Measurements from ENCODE around the gene OR12D3.

- TF ChIP-seq ZFP3 (CRISPR knock-in tag; IDR thresholded peaks at IDR 0.05) = no peak
- TF ChIP-seq ARNTL (CRISPR knock-in tag; IDR thresholded peaks at IDR 0.05; ENCODE audit: borderline replicate concordance, low read depth) = no peak
- no peak for TF ChIP-seq OSR1 (CRISPR knock-in tag; IDR thresholded peaks at IDR 0.05)
- no peak for TF ChIP-seq TSHZ2 (CRISPR knock-in tag; IDR thresholded peaks at IDR 0.05)
- no peak for TF ChIP-seq ZC3H10 (CRISPR knock-in tag; IDR thresholded peaks at IDR 0.05)
- TF ChIP-seq CSRNP3 (CRISPR knock-in tag; IDR thresholded peaks at IDR 0.05) = no peak
- no peak for TF ChIP-seq ZFP30 (CRISPR knock-in tag; IDR thresholded peaks at IDR 0.05)
- no peak for TF ChIP-seq ZNF565 (CRISPR knock-in tag; conservative IDR thresholded peaks at IDR 0.05; ENCODE audit: low read depth)
- no peak for TF ChIP-seq PATZ1 (CRISPR knock-in tag; IDR thresholded peaks at IDR 0.05; ENCODE audit: borderline replicate concordance)
- no peak for TF ChIP-seq ZNF70 (CRISPR knock-in tag; IDR thresholded peaks at IDR 0.05)
- no peak for TF ChIP-seq CREB5 (CRISPR knock-in tag; IDR thresholded peaks at IDR 0.05; ENCODE audit: low read depth)
- TF ChIP-seq SNAI2 (CRISPR knock-in tag; IDR thresholded peaks at IDR 0.05) = no peak
These were observed 13.4 kb upstream of the OR12D3 start for GRCh38 chr6:29388533-29388932.

All from SK-N-SH treated with all-trans-retinoic acid at 6 μM for 48 hours (cell line).